Raji (cell line): ENCODE measurements around the gene OR2W1.

Experiments used
- POLR2A ChIP-seq: IDR thresholded peaks from 2 replicates; pipeline ENCODE4 v1.6.1; 2011; ENCODE audit warnings: low read depth, low read length, control low read depth; ENCODE audit not compliant: insufficient read depth

OR2W1 gene, protein sequence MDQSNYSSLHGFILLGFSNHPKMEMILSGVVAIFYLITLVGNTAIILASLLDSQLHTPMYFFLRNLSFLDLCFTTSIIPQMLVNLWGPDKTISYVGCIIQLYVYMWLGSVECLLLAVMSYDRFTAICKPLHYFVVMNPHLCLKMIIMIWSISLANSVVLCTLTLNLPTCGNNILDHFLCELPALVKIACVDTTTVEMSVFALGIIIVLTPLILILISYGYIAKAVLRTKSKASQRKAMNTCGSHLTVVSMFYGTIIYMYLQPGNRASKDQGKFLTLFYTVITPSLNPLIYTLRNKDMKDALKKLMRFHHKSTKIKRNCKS

DNA sequence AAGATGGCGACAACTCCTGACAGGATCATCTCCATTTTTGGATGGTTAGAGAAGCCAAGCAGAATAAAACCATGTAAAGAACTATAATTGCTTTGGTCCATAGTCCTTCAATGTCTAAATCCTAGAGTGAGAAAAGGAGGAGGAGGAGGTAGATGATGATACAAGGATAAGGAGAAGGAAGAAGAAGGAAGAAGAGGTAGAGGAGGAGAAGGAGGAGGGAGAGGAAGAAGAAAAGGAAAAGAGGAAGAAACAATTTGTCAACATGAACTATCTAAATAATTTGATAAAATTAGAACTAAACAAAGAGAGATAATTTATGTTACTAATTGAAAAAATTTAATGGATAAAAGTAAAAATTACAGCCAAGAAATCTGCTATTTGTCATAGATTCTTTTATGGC, at the start of gene OR2W1:
OR2W1 (minus strand) TSS at position 101 of the 400 bp plus-strand sequence; CDS start at position 101, 0 bp downstream.
- no peak for TF ChIP-seq POLR2A

DNA sequence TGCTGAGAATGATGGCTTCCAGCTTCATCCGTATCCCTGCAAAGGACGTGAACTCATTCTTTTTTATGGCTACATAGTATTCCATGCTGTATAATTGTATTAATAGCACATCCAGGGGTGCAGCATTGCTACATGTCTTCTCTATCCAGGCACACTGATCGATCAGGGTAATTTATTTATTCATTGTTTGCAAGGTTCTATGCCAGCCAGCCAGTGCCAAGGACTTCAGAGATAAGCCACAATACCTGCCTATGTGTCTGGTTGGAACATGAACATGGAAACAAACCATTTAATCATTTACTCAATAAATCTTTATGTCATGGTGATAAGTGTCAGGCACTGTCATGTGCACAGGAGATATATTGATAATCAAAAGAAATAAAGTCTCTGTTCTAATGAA, 48.0 kb upstream of the OR2W1 start:
- no peak for TF ChIP-seq POLR2A

DNA sequence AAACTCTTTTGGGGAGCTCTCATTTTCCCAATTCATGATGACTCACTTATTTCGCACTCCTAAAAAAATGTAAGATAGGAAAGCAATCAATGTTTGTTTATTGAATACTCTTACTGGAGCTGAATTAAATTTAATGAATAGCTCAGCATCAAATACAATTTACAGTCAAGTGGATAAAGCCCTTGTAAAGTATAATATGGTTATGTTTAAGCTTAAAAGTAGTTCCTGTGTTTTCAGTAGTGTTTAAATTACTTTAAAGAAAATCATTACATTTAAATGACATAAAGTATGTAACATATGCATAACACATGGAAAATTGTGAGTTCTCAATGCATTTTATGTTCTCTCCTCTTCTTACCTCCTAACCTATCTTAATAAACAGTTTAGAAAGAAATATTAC, 42.2 kb upstream of the OR2W1 start, which contains the start of gene OR2B3:
OR2B3 (minus strand) TSS at position 101 of the 400 bp plus-strand sequence; CDS start at position 36, 65 bp downstream.
- no peak for TF ChIP-seq POLR2A

DNA sequence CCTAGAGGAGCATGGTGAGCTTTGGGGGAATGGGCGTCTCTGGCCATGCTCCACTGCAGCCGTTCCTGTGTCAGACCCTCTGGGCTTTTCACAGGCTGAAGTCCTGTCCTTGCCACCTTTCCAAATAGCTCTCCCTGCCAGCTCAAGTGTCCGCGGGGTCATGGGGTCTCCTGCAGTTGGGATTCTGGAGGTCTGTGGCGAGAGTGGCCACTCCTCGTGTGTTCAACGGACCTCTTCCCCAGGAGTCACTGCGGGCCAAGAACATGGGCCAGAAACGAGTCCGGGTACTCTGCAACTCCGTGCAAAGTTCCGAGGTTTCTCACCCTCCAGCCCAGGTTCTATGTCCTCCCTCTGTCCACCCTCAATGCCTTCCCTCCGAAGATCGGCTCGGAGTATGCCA, 37.5 kb upstream of the OR2W1 start:
- no peak for TF ChIP-seq POLR2A

DNA sequence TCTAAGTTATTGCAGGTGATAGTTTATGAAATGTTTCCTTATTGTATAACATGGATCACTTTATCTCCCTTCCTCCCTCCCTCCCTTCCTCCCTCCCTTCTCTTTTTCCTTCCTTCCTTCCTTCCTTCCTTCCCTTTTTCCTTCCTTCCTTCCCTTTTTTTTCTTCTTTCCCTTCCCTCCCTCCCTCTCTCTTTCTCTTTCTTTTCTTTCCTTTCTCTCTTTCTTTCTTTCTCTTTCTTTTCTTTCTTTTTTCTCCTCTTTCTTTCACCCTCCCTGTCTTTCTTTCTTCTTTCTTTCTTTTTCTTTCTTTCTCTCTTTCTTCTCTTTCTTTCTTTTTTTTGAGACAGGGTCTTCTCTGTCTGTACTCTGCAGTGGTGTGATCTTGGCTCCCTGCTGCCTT, 36.3 kb upstream of the OR2W1 start:
- no peak for TF ChIP-seq POLR2A

DNA sequence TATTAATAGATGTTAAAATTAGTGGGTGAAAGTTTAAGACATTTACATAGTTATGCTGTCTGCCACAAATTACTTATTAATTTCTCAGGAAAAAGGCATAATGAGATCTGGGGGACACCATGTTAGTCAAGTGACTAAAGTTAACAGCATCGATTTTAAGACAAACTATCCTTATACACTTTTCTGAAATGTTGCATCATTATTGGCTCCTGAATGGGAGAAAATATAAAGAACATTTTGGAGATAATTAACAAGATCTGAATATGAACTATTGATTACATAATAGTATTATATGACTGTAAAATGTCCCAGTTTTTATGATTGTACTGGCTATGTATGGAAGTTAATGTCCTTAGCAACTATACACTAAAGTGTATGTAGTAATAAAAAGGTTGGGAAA, 34.2 kb upstream of the OR2W1 start:
- no peak for TF ChIP-seq POLR2A

DNA sequence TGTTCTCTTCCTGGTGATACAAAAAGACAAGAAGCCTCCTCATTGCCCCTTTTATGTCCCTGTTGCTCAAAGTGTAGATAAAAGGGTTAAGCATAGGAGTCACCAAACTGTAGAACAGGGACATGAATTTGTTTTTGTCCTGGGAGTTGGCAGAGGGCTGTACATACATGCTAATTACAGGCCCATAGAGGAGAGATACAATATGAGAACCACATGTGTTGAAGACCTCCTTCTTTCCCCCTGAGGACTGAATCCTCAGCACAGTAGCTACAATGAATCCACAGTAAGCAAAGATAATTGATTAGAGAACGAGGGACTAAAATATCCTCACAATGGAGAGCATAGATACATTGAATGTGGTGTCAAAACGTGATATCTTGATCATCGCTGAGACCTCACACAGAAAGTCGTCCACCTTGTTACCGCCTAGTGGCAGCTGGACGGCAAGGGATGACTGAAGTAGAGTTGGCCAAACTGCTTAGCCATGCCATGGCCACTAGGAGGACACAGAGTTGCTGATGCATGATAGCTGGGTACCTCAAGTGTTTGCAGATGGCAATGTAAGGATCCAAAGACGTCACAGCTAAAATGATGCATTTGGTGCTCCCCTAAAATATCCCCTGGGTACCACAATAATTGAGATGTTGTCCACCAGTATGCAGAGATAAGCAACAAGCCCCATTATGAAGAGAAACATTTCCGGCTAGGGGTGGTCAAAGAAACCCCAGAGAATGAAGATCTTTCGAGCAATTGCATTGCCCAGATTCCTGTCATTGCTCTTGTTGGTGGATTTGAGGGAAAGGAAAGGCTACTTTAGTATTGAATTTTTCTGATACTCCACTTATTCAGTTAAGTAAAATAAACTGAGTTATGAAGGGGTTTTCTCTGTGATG, 27.1 kb upstream of the OR2W1 start:
- TF ChIP-seq POLR2A, result no peak

DNA sequence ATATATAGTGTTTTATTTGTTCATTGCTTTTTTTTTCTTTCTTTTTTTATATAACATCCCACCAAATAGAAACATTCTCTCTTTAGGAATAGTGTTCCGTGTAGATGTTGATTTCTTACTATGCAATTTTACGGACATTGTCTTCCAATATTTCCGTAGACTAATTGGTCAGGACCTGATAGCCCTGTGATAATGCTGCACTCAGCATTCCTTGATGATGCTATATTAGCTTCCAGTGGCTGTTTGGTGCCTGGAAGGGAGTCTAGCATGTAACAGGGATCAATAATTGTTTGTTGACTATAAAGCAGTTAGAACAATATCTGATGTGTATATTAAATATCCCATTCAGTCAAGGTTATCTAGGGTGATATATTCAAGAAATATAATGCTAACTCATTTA, 6.7 kb upstream of the OR2W1 start:
- no peak for TF ChIP-seq POLR2A

DNA sequence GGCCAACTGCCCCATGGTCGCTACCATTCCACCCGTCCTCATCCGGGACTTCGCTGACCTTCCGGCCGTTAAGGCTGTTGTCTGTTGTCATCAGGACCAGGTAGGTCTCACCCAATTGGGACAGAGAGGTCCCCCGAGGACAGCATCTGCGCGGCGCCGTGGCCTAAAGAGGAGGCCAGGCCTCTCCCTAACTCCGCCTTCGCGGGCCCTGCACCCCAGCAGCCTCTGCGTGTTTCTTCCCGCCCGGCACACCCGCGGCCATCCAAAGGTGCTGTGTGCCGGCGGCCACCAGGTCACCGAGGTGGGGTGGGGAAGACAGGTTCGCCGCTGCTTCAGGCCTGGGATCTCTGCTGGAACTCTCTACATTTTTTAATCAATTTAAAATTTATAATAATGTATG, 9.0 kb downstream of the OR2W1 start:
- TF ChIP-seq POLR2A, result no peak

DNA sequence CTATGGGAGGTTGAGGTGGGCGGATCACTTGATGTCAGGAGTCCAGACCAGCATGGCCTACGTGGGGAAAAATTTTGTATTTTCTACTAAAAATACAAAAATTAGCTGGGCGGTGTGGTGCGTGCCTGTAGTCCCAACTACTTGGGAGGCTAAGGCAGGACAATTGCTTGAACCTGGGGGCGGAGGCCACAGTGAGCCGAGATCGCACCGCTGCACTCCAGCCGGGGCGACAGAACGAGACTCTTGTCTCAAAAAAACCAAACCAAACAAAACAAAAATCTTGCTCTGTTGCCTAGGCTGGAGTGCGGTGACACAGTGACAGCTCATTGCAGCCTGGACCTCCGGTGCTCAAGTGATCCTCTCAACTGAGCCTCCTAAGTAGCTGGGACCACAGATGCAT, 16.2 kb downstream of the OR2W1 start:
- no peak for TF ChIP-seq POLR2A

DNA sequence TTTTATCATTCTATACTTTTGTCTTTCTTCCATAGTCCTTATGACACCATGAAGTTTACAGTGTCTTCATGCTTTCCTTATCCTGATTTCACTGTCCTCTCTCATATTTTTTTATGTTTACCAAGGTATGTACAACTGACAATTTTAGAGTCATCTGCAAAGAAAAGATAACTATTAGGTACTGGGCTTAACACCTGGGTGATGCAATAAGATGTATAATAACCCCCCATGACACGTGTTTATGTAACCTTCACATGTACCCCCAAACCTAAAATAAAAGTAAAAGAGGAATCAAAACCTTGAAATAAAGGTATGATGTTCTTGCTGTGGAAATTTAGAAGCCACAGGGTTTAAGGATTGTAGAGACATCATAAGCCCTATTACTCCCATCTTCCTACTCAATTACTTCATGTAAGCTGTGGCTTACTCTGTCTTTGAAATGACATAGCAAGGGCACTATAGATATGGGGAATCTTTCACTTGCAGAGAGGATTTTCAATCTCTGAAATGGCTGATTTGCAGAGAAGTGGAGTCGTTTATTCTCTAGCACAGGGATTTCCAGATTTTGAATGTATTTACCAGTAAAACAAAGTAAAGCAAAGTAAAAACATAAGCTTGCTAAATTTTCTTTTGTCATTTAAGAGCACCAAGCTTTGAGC, 18.9 kb downstream of the OR2W1 start:
- TF ChIP-seq POLR2A, result no peak

DNA sequence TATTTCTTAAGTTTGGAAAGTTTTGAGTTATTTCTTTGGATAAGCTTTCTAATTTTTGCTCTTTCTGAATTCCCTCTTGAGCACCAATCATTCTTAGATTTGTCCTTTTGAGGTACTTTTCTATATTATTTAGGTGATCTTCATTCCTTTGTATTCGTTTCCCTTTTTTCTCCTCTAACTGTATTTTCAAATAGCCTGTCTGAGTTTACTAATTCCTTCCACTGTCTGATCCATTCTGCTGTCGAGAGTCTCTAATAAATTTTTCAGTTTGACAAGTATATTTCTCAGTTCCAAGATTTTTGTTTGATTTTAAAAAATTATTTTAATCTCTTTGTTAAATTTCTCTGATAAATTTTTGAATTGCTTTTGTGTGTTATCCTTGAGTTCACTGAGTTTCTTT, 23.5 kb downstream of the OR2W1 start:
- TF ChIP-seq POLR2A, result no peak

DNA sequence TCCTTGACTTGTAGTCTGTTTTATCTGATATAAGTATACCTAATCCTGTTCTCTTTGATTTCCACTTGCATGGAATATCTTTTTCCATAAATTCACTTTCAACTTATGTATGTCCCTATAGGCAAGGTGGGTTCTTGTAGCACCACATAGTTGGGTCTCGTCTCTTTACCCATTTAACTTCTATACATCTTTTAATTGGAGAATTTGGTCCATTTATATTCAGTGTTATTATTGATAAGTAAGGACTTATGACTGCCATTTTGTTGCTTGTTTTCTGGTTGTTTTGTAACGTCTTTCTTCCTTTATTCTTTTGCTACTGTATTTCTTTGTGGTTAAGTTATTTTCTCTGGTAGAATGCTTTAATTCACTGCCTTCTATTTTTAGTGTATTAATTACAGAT, 25.3 kb downstream of the OR2W1 start:
- TF ChIP-seq POLR2A, result no peak

DNA sequence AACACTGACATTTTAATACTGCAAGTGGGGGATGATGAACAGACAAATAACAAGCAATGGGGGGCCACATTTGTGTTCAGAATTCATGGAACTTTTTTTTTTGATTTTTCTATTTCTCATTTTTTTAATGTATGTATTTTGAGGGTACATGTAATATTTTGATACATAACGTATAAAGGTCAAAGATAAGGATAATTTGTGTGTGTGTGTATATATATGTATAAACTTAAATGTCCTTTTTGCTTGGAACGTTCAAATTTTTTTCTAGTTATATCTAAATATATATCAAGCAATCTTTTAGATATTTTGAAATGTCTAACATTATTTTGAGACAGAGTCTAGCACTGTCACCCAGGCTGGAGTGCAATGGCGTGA, 27.6 kb downstream of the OR2W1 start:
- no peak for TF ChIP-seq POLR2A

DNA sequence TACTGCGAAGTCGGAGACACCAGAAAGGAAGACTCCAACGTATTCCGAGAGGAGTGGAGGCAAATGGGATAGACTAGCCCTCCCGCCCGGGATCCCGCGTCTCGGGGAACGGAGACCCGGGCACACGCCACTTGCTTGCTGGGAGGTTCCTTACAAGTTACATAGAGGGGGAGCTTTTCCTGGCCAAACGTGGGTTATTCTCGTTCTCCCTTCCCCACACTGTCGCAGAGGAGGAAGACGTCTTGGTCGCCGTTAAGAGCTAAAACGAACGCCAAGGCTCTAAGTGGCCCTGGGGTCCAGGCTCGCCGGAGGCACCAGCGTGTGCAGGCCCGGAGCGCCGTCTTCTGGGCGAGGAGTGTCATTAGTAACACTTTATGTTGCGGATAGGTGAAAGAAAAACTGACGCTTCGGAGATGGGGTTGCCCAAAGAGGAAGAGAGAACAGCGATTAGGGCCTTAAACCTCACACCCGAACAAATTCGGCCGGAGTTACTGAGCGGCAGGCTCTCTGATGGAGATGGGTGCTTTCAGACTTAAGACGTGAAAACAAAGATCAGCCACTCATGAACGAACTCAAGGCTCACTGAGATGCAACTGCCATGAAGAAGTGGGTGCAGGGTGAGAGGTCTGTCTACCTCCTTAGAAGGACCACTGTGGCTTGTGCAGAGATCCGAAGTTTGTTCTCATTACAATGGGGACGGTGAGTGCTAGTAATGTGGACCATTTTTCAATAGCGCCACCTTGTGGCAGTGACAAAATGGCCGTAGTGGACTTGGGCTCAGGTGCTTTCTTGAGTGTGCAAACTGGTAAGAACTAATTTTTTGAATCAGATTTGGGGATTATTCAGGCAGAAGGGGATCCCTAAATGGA, 28.2 kb downstream of the OR2W1 start:
- no peak for TF ChIP-seq POLR2A
